Mesendoderm (in vitro differentiated cells): Measurements from ENCODE around the gene MOCS3.
A peak's percentile ranks its signal among the peaks of the same experiment; 100 is the strongest.

Experiments
- DNase-seq: peaks from one replicate; pipeline ENCODE4 v3.0.0; 2013
- H2AK5ac ChIP-seq: 2 replicates; pipeline ENCODE4 v1.6.1; 2013; ENCODE audit warnings: low read length, inconsistent platforms
- H2BK120ac ChIP-seq: 2 replicates; pipeline ENCODE4 v1.6.1; 2013; ENCODE audit warnings: low read depth, mild to moderate bottlenecking, low read length, moderate library complexity, mixed read lengths
- H2BK15ac ChIP-seq: replicated peaks from 2 replicates; pipeline ENCODE4 v1.6.1; 2013; ENCODE audit warnings: low read depth, mild to moderate bottlenecking, moderate library complexity
- H2BK5ac ChIP-seq: 2 replicates; pipeline ENCODE4 v1.6.1; 2013; ENCODE audit warnings: low read length, inconsistent platforms
- H3K18ac ChIP-seq: 2 replicates; pipeline ENCODE4 v1.6.1; 2013; ENCODE audit warnings: mild to moderate bottlenecking, low read length, mixed read lengths
- H3K23ac ChIP-seq: one replicate; pipeline ENCODE4 v1.6.1; 2013; ENCODE audit warnings: low read length
- H3K27ac ChIP-seq: 2 replicates; pipeline ENCODE4 v1.5.1; 2013; ENCODE audit warnings: low read depth, mild to moderate bottlenecking, inconsistent platforms, low read length, moderate library complexity
- H3K27me3 ChIP-seq: 2 replicates; pipeline ENCODE4 v1.6.1; 2013; ENCODE audit warnings: low read length, control low read depth, mild to moderate bottlenecking, inconsistent platforms; ENCODE audit not compliant: insufficient read depth, poor library complexity
- H3K36me3 ChIP-seq: 2 replicates; pipeline ENCODE4 v1.6.1; 2013; ENCODE audit warnings: low read length, inconsistent platforms; ENCODE audit not compliant: control insufficient read depth, insufficient read depth
- H3K4ac ChIP-seq: one replicate; pipeline ENCODE4 v1.6.1; 2013; ENCODE audit warnings: low read depth, mild to moderate bottlenecking, low read length, moderate library complexity
- H3K4me1 ChIP-seq: 2 replicates; pipeline ENCODE4 v1.6.1; 2013; ENCODE audit warnings: low read depth, low read length, inconsistent platforms; ENCODE audit not compliant: control insufficient read depth
- H3K4me2 ChIP-seq: 2 replicates; pipeline ENCODE4 v1.6.1; 2013; ENCODE audit warnings: low read length
- H3K4me3 ChIP-seq: 2 replicates; pipeline ENCODE4 v1.5.1; 2013; ENCODE audit warnings: mild to moderate bottlenecking, low read length
- H3K56ac ChIP-seq: one replicate; pipeline ENCODE4 v1.6.1; 2013; ENCODE audit warnings: low read length
- H3K79me1 ChIP-seq: 2 replicates; pipeline ENCODE4 v1.6.1; 2013; ENCODE audit warnings: low read length, inconsistent platforms
- H3K79me2 ChIP-seq: 2 replicates; pipeline ENCODE4 v1.6.1; 2013; ENCODE audit warnings: mild to moderate bottlenecking, low read length; ENCODE audit not compliant: control insufficient read depth, insufficient read depth
- H3K9ac ChIP-seq: 2 replicates; pipeline ENCODE4 v1.6.1; 2013; ENCODE audit warnings: low read length, inconsistent platforms
- H4K5ac ChIP-seq: one replicate; pipeline ENCODE4 v1.6.1; 2013; ENCODE audit warnings: low read length
- H4K8ac ChIP-seq: one replicate; pipeline ENCODE4 v1.6.1; 2013; ENCODE audit warnings: low read depth, mild to moderate bottlenecking, control low read depth, low read length, moderate library complexity
- WGBS: extraction: QIAGEN DNeasy Blood & Tissue Kit; methylation state at CpG from one replicate; pipeline ENCODE4 v1.1.7; 2013; ENCODE audit warnings: low lambda C conversion rate, missing lambda C conversion rate; ENCODE audit not compliant: insufficient coverage; ENCODE audit errors: extremely low coverage; 5-methylcytosine and 5-hydroxymethylcytosine counted together

MOCS3 gene

DNA sequence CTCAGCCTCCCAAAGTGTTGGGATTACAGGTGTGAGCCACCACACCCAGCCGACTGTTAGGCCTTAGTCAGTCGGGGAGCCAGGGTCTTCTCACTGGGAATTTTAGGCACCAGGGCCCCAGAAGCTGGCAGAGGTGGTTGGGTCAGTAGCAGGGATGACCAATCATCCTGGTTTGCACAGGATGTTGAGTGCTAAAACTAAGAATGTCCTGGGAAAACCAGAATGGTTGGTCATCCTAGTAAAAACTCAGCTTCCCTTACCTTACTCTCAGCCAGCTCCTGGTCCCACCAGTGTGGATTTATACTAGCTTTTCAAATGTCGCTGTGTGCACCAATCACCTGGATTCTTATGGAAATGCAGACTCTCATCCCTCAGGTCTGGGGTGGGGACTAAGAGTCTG is 32.5 kb downstream of the MOCS3 start:
- H2BK15ac ChIP-seq = no peak overlapping the region
- no peak overlapping the region for H3K23ac ChIP-seq
- no peaks in the 10 kb centered on the region for H3K79me1 ChIP-seq
- no peak overlapping the region for H4K5ac ChIP-seq
- no peak for DNase-seq
- H3K4me1 ChIP-seq = peaks cover 8% of the 10 kb centered on the region
- H3K56ac ChIP-seq = no peak overlapping the region
- H3K9ac ChIP-seq = no peak overlapping the region
- H2AK5ac ChIP-seq = no peak overlapping the region
- H3K36me3 ChIP-seq = no peaks in the 10 kb centered on the region
- H3K4me2 ChIP-seq = no peak overlapping the region
- no CpG with 5 or more reads among the region's 3 CpGs for WGBS
- H3K27me3 ChIP-seq = no peaks in the 10 kb centered on the region
- H3K79me2 ChIP-seq = no peaks in the 10 kb centered on the region
- peak overlapping the region; percentile 20 for H3K18ac ChIP-seq
- no peak overlapping the region for H3K27ac ChIP-seq
- H3K4me3 ChIP-seq = no peak overlapping the region
- H2BK120ac ChIP-seq = no peak overlapping the region
- no peak overlapping the region for H2BK5ac ChIP-seq
- no peak overlapping the region for H4K8ac ChIP-seq
- no peak overlapping the region for H3K4ac ChIP-seq

DNA sequence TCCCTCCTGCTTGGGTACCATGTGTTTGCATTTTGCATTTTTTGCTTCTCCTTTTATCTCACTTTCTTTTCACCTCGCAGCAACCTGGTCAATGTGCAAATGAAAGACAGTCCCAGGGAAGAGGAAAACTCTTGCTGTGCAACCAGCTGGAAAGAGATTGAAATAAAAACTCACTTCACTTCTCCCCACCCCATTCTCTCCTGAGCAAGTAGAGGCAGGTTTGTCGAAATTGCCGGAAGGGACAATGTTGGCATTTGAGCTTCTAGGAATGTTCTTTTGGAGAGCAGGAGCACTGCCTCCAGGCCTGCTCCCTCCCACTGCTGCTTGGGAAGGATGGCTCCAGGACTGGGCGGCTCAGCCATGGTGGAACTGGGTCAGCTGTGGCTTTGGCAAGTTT is 33.7 kb downstream of the MOCS3 start:
- Histone ChIP-seq H3K4me2 (no peak overlapping the region), H3K56ac (peak overlapping the region; percentile 75), H2BK5ac (peak overlapping the region; percentile 24), H2AK5ac (no peak overlapping the region), H3K18ac (no peak overlapping the region), H2BK120ac (no peak overlapping the region), H3K27ac (peak overlapping the region; percentile 52), H4K8ac (no peak overlapping the region), H3K79me1 (no peaks in the 10 kb centered on the region), H4K5ac (peak overlapping the region; percentile 65), H3K4me3 (no peak overlapping the region), H3K9ac (peak overlapping the region; percentile 10), H3K27me3 (no peaks in the 10 kb centered on the region), H3K4me1 (peaks cover 8% of the 10 kb centered on the region), H3K23ac (no peak overlapping the region), H3K79me2 (no peaks in the 10 kb centered on the region), H3K36me3 (no peaks in the 10 kb centered on the region), H2BK15ac (no peak overlapping the region), H3K4ac (peak overlapping the region; percentile 56)
- no CpG with 5 or more reads among the region's 4 CpGs for whole genome bisulfite sequencing
- DNase-seq = peak; percentile 81

DNA sequence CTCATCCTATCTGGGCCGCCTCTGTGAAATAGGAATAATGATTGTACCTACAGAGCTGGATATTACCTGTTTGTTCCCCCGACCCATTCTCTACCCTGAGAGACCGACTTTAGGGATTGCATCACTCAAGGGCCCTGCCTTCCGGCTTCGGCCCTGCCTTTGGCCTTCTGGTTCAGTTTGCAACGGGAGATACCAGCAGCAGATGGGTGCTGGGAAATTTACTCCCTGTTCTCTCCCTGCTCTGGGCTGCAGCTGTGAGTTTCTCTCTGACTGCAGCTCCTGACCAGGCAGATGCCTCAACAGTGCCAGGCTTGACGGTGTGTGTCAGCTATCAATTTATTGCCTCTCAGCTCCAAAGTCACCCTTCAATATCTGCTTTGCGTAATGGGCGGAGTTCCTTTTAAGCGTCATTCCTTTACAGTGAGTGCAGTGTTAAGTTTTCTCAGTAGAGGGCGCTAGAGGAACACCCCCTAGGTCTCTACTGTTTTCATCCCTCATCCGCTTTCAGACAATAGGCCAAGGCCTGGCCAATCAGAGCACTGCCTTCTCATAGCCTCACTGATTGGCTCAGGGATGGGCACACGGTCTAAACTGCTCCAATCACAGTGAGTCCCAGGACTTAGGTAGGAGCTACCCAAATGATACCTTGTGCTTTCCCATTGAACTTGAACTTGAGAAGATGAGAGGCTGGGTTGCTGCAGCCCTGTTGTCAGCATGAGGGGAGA is 34.3 kb downstream of the MOCS3 start:
- Histone ChIP-seq H3K4me2 (no peak overlapping the region), H2BK15ac (no peak overlapping the region), H3K18ac (no peak overlapping the region), H3K79me1 (no peaks in the 10 kb centered on the region), H3K27me3 (no peaks in the 10 kb centered on the region), H2BK120ac (no peak overlapping the region), H3K4ac (peak overlapping the region; percentile 56), H2AK5ac (no peak overlapping the region), H3K36me3 (no peaks in the 10 kb centered on the region), H3K4me1 (peaks cover 8% of the 10 kb centered on the region), H4K8ac (no peak overlapping the region), H3K27ac (peak overlapping the region; percentile 52), H3K9ac (peak overlapping the region; percentile 10), H3K79me2 (no peaks in the 10 kb centered on the region), H3K23ac (no peak overlapping the region), H4K5ac (peak overlapping the region; percentile 15), H3K4me3 (no peak overlapping the region), H2BK5ac (peak overlapping the region; percentile 24), H3K56ac (peak overlapping the region; percentile 75)
- peak; percentile 99 for DNase-seq
- no CpG with 5 or more reads among the region's 13 CpGs for WGBS

DNA sequence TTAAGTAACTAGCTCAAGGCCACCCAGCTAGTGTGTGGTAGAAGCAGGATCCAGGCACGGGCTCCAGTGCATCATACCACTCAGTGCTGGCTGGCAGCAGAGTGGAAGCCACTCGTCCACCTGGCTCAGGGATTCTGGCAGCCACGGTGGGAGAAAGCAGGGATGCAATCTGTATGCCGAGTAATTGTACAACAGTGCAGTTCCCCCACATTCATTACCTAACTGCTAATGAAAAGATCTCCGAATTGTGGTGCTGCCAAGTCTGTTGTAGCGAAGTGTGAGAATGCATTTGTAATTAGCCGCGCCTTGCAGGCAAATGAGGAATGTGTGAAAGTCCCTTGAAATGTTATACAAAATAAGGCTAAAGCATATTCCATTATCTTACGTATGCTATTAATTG is 35.3 kb downstream of the MOCS3 start:
- Histone ChIP-seq H3K79me1 (no peaks in the 10 kb centered on the region), H3K18ac (no peak overlapping the region), H2BK5ac (no peak overlapping the region), H3K4ac (no peak overlapping the region), H3K4me1 (peaks cover 8% of the 10 kb centered on the region), H3K9ac (no peak overlapping the region), H3K36me3 (no peaks in the 10 kb centered on the region), H3K4me3 (no peak overlapping the region), H3K56ac (no peak overlapping the region), H3K79me2 (no peaks in the 10 kb centered on the region), H3K23ac (no peak overlapping the region), H2BK15ac (no peak overlapping the region), H3K27me3 (no peaks in the 10 kb centered on the region), H3K27ac (no peak overlapping the region), H4K5ac (no peak overlapping the region), H3K4me2 (no peak overlapping the region), H2BK120ac (no peak overlapping the region), H2AK5ac (no peak overlapping the region), H4K8ac (no peak overlapping the region)
- DNase-seq = no peak
- no CpG with 5 or more reads among the region's 9 CpGs for WGBS

DNA sequence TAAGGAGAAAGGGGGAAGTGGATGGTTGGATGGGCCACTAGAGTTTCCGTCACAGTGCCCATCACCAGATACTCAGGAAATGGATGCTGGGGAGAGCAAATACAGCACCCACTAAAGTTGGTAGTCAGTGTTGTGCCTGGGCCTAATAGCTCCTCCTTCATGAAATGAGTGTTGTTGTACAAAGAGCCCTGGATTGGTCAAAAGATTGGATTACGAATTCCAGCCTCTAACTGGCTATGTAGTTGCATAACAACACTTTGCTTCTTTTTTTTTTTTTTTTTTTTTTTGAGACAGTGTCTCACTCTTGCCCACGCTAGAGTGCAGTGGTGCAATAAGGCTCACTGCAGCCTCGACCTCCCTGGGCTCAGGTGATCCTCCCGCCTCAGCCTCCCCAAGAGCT is 36.9 kb downstream of the MOCS3 start:
- no peak for DNase-seq
- no peak overlapping the region for H3K4me2 ChIP-seq
- no peak overlapping the region for H3K56ac ChIP-seq
- H3K4ac ChIP-seq = no peak overlapping the region
- H3K36me3 ChIP-seq = no peaks in the 10 kb centered on the region
- H4K8ac ChIP-seq = no peak overlapping the region
- no CpG with 5 or more reads among the region's 5 CpGs for WGBS
- H3K79me2 ChIP-seq = no peaks in the 10 kb centered on the region
- no peak overlapping the region for H2AK5ac ChIP-seq
- H3K4me1 ChIP-seq = peaks cover 8% of the 10 kb centered on the region
- H3K27me3 ChIP-seq = no peaks in the 10 kb centered on the region
- H3K79me1 ChIP-seq = no peaks in the 10 kb centered on the region
- H3K4me3 ChIP-seq = no peak overlapping the region
- no peak overlapping the region for H3K27ac ChIP-seq
- no peak overlapping the region for H3K18ac ChIP-seq
- no peak overlapping the region for H2BK120ac ChIP-seq
- no peak overlapping the region for H4K5ac ChIP-seq
- no peak overlapping the region for H3K23ac ChIP-seq
- no peak overlapping the region for H2BK15ac ChIP-seq
- H3K9ac ChIP-seq = no peak overlapping the region
- H2BK5ac ChIP-seq = no peak overlapping the region
